Forelimb muscle (tissue), 1 donor: ENCODE results near the gene ADM2. TPM values are rescaled to one million over a fixed set of nuclear protein-coding genes. Genes with fewer than 3 reads are reported as not detected.

ENCODE experiments used
- DNase-seq: peaks from one replicate; pipeline ENCODE4 v3.0.0-alpha.2; 2013; ENCODE audit warnings: low read depth
- polyA plus RNA-seq: library from polyadenylated mRNA; unstranded; fragments of 120-200 nt; gene quantifications from one replicate; pipeline ENCODE4 v1.2.1, GENCODE V29; 2013; ENCODE audit not compliant: insufficient read length

ADM2 gene
- polyA plus RNA-seq, 1 donor: 0.30 TPM

DNA sequence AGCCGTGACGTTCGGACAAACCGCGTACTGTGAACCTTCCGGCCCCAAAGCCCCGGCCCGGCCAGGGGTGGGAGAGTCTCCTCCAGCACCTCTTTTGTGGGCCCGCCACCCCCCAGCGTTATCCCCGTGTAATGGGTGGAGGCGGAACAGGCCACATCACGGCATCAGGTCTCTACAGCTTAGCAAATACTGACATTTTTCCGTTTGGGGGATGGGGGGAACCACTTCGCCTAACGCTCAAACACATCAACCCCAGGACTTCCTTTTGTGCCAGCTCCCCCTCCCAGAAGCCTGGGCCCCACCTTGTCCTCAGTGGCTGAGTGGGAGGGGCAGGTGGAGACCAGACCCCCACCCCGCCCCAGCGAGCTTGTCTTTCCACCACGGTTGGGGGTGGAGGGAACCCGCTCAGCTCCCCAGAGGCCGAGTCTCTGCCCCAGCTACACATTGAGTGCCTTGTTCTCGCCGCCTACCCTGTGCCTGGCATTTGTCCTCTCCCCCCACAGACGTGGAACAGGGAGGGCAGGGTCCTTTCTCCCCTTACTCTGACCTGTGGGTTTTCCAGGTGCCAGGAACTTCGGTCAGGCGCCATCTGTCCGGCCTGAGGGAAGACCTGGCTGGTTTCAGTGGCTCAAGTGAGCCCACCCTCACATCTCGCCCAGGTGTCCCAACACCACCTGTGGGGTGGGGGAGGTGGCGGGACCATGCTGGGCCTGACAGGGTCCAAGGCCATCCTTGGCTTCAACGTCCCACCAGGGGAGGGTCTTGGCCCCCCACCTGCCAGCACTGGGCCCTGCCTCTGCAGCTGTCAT, 36.1 kb upstream of the ADM2 start:
- DNase-seq: no peak

DNA sequence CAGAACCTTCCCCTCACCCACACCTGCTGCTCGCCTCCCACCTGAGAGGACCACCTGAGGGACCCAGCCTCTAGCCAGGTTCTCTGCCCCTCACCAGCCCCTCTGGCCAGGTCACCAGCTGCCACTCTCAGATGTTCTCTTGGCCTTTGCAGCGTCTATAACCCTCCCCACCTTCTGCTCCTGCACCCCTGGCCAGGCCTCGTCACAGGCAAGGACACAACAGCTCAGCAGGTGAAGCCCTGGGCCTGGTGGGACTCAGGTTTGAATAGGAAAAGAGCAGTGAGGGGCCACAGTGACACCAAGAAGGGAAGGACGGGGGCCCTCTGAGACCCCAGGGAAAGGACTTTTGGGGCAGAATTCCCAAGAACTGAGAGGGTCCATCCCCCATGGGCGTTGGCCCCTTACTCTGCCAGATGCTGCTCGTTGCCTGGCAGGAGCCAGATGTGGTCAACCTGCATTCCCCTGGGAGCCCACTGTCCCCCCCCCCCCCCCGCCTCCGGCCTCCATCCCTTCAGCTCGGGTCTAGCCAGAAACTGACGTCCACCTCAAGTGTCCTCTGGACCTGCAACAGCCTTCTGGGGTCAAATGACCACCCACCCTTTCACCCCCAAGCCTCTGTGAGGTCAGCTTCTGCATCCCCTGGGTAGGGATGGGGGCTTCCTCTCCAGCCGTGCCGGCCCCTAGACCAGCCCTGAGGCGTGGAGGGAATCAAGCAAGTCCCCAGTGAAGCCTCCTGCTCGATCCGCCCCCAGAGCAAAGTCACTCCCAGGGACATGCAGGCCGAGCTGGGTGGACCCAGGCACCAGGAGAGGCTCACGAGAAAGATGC, 35.2 kb upstream of the ADM2 start:
- DNase-seq: no peak

DNA sequence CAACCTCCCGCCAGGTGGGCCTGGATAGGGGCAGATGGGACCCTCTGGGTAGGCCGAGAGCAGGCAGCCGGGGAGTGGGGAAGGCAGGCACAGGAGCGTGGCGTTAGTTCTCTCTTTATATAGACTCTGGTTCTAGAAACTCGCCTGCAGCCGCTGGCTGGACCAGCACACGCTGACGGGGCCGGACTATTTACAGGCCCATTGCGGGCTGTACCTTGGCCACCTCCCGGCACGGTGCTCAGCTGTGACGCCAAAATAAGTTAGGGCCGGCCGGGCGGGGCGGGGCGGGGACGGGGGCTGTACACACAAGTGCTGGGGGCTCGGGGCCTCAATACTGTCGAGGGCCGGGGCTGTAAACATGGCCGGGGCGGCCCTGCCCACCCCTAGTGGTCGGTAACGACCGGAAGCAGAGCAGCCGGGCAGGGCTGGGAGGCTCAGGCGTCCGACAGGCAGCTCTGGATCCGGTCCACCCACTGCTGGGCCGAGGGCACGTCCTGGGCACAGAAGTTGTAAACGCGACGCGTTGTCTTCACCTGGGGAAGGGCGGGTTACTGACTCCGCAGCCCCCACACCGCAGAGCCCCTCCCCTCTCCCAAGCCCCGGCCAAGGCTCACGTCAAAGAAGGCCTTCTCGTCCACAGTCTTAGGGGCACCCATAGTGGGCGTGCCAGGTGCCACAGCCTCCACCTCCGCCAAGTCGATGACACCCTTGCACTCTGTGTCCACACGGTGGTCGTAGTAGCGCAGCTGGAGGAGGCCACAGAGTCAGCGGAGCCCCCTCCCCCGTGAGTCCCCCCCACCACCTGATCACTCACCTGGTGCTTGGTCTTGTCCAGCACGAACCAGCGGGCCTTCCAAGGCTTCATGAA, 34.4 kb upstream of the ADM2 start:
- no peak for DNase-seq

DNA sequence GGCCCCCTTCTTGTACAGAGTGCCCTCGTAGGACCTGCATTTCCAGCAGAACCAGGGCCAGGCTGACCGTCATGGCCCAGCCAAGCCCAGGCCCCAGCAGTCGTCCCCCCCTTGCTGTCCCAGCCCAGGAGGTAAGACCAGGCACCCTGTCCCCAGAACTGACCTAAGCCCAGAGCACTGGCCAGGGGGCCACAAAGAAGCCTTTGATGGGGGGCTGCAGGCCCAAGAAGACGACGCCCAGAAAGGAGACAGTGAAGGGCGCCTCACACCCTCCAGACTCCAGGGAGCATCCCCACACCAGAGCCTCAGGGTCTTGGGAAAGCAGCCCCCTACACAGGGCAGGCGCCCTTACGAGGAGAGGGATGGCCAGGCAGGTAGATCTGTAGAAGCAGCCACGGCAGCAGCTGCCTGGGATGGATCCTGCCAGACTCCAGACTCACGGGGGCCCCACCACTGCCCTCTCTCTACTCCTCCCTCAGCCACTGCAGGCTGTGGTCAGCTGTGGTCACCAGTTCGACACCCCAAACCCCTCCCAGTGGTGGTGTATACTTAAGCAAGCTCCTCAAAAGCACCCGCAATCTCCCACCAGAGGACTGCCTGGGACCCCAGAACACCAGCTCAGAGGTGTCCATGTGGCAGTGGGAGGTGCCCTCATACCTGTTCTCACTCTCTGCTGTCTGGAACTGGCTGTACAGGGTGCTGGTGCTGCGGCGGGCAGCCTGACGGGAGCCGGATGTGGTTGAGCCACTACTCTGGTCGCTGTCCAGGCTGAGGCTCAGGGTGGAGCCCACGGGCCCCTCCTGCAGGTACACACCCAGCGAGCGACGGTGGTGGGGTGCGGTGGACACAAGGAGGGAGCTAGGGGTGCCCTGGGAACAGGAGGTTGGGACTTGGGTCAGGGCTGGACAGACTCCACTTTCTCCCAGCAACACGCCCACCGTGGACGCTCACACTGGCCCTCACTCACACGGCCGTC, 33.5 kb upstream of the ADM2 start:
- DNase-seq: no peak

DNA sequence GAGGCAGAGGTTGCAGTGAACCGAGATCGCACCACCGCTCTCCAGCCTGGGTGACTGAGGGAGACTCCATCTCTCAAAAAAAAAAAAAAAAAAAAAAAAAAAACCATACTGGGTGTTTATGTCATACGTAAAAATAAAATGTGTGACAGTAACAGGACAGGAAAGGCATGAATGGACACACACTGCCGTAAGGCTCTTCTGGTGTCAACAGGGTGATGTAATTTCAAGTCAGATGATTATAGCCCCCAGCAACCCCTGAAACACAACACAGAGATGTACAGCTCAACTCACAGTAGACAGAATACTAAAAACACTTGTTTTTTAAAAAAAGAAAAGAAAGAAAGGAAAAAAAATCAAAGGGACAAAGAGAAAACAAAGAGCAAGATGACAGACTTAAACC, 28.7 kb upstream of the ADM2 start:
- DNase-seq: no peak

DNA sequence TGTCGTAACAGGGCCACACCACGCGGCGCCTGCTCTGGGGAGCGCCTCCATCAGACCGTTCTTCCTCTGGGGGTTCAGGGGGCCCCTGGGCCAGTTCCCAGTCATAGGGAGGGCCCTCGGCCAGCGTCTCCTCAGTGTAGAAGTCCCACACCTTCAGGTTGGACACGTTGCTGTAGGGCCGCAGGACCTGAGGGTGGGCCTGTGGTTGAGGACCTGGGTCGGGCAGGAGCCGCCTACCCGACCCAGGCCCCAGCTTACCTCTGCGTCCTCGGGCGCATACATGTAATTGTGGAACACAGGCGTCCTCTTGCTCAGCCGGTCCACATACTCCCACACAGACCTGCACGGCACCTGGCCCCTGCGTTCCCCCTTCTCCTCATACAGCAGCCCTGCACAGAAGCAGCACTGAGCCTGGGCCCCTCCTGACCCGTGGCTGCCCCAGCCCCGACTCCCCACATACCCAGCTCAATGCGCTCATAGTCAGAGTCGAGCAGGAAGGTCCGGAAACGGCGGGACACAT, 26.7 kb upstream of the ADM2 start:
- DNase-seq: no peak

DNA sequence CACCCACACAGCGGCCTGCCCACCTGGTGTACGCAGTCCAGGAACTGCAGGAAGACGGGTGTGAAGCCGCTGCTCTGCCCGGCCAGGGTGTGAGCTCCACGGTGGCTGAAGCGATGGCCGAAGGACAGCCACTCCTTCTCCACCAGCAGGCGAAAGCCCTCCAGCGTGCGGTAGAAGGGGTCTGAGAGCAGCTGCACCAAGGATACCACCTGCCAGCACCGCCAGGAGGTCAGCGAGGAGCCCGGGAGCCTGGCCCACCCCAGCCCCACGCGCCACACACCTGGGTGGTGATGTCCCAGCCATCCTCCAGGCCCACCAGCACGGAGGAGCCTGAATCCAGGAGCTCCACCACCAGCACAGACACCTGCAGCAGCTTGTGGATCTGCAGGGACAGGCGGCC, 26.1 kb upstream of the ADM2 start:
- no peak for DNase-seq

DNA sequence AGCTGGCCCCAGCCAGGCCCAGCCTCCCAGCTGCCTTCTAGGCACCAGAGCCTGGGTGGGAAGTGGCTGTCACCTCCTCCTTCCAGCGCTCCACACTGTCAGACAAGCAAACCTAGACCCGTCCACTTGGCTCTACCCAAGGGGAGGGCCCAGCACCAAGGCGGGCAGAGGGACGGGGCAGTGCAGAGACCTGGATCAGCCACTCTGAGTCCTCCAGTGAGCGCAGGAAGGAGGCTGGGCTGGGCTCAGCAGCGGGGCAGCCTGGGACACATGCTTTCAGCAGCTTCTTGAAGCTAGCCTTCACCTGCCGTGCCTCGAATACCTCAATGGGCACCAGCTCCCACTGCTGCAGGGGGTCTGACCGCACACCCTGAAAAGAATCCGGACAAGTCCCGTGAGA, 25.3 kb upstream of the ADM2 start:
- DNase-seq: no peak

DNA sequence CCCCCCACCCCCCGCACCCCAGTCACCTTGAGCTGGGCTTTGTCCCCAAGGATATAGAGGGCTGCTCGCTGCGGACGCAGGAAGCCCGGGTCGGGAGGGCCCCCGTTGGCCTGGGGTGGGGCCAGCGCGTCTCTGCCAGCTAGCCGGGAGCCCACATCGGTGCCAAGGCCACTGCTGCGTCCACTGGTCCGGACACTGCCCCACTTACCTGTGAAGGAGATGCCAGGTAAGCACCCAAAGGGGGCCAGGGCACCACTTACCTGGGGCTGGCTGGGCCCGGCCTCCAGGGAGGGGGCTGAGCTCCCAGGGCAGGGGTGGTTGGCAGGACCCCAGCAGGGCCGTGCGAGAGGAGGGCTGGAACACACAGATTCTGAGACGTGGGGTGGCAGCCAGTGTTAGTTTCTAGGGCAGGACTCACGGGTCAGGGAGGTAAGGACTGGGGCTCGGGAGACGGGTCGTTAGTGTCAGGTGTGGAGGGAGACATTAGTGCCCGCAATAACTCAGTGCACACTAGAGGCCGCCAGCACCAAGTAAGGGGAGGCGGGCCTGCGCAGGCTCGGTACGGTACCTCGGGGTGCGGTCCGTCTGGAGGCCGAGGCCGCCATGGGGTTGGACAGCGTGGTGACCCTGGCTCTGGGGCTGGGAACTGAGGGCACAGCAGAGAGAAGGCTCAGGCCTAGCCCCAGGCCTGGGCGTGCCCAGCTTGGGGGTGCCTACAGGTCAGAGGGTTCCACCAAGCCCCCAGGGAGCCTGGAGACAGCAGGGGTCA, 24.7 kb upstream of the ADM2 start:
- no peak for DNase-seq

DNA sequence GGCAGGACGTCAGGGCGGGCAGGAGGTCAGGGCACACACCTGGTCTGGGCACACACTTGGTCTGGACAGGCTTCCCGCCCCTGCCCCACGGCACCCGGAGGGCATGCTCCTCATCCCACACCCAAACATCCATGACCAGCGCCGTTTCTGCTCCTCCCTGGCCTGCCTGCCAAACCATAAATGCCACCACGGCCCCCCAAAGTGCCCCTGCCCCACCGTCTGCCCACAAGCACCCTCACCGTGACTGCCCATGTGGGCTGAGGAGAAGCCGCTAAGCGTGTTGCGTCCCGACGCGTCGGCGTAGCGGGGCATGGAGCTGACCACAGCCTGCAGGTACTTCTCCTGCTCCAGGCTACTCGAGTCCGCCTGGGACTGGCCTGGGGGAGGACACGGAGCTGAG, 22.3 kb upstream of the ADM2 start:
- no peak for DNase-seq

DNA sequence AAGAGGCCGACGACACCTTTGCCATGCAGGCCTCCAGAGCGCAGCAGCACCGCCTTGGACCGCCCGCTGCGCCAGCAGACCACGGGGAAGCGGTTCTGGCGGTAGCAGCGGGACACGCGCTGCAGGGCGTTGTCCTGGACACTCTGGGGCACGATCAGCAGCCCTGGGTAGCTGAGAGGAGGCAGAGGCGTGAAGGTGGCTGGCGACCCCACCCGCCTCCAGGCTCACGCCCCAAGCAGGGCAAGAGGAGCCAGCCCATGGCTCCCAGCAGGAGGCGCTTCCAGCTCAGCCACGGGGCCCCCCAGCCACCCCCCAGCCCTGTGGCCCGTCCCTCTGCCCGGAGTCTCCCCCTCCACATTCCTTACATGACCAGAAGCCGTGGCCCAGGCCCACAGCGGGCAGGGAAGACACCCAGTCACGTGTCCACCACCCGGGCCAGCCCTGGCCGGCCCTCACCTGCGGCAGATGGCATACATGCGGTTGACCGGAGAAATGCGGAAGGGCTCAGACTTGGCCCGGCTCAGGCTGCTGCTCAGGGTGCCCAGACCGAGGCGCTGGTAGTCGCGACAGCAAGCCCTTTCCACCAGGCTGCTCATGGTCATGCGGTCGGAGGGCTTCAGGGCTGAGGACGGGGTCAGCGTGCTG, 21.7 kb upstream of the ADM2 start:
- no peak for DNase-seq

DNA sequence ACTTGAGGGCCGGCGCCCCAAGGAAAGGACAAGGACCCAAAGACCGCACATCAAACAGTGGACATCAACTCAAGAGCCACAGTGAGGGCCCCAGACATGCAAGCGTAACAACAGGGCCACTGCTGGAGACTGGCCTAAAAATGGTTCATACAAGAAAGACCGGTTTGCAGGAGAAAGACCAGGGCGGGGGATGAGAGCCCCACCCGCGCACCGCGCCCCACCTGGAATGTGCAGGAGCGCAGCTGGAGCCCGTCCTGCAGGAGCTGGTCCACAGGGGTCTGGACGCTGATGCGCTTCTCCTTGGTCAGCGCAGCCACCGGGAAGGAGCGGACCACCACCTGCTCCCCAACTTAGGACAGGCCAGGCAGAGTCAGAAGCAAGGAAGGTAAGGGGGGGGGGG, 20.4 kb upstream of the ADM2 start:
- DNase-seq: no peak

DNA sequence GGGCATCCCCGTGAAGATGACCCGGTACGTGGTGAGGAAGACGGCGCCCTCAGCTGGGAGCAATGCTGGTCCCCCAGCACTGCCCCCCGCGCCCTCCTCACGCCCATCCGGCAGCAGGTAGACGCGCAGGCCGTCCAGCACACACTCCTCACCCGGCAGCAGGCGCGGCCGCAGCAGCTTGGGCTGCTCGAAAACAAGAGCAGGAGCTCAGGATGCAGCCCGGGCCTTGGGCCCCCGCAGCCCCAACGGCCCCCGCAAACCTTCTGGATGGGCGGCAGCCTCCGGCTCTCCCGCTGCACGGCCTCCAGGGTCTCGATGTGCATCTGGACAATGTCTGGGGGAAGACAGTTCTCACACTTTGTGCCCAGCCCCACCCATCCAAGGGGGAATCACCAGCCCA, 19.8 kb upstream of the ADM2 start:
- DNase-seq: no peak

DNA sequence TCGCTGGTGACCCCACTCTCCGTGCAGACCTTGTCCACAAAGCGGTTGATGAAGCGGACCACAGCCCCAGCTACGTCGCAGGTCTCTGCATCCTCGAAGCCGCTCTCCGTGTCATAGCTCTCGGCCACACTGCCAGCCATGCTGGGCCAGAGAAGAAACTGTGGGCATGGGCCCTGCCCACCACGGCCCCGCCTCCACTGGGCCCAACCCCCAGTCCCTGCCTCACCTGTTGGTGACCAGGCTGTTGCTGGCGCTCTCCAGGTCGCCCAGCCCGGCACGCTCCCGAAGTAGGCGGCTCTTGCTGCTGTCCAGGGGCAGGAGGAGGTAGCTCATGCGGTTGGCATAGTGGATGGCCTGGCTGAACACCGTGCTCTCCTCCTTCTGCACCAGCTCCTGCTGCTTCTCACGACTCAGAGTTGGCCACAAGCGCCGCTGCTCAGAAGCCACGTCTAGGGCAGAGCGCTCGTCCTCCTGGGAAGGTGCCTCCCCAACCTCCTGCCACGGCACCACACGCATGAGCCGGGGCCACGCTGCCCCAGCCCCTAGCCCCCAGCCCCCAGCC, 19.3 kb upstream of the ADM2 start:
- no peak for DNase-seq

DNA sequence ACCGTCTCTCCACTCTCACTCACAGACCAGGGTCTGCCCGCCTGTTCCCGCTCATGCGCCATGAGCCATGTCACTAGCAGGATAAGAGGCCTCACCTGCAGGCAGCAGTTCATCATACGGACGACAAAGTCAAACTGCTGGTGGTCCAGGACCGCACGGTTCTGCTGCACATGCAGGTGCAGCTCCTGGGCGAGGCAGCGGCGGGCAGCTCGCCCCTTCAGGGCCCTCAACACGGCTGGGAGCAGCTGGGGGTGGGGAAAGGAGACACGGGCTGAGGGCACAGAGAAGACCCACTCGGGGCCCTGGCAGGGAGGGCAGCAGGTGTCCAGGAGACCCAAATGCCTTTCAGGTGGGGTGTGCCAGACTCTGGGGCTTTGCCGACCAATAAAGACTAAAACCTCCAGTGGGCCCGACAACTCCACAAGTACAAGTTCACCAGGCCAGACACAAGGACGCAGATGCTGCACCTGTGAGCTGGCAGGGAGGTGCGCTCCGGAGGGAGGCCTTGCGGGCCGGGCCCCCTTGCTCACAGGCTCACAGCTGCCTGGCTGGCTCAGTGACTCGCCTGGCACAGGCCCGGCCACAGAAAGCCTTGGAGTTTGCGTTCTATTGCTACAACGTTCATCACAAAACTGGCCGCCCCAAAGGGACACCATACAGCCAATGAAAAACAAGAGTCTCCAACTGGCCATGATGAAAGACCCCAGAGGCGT, 18.0 kb upstream of the ADM2 start:
- no peak for DNase-seq

DNA sequence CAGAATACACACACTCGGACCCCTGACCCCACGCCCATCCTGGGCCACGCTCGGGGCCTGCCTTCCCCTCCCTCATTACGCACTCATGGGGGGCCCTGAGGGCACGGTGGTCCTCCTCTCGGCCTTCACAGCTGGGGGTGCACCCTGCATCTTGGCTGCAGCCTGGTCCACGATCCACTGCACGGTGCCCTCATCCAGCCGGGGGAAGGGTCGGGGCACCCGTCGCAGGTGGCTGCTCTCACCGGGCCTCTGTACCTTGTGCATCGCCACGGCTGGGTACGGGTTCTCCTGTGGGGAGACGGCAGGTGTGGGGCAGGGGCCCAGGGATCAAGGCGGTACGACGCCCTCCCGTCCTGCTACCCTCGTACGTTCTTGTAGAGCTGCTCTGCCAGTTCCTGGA, 16.9 kb upstream of the ADM2 start:
- DNase-seq: no peak

DNA sequence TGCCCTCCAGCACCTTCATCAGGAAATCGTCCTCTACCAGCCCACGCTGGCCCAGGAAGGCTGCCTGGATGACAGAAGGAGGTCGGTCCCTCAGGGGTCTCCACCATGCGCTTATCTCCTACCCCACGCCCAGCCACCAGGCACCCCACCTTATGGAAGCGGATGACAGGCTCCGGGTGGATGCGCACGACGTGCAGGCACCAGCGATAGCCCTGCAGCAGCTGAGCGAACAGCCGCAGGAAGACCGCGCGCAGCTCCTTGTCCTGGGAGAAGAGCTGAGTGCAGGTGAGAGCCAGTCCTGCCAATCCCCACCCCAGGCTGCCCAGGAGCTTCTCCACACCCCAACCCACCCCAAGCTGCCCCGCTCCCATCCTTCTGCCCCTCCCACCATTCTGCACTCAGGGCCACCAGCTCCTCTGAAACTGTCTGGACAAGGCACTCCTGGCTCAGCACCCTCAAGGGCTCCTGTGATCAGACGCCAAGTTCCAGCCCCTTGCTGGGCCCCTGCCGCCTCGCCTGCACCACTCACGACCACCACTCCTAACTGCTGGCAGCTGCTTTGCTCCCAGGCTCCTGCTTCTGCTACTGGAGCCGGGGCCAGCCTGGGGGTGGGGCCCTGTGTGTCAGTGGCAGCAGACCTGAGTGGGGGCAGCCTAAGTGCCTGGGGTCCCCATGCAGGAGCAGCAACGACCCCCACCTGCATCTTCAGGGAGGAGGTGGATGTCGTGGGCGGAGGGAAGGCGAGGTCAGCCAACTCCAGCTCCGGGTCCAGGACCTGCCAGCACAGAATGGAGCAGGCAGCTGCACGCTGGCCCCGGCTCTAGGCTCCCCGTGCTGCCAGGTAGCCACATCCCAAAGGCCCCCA, 16.0 kb upstream of the ADM2 start:
- no peak for DNase-seq

DNA sequence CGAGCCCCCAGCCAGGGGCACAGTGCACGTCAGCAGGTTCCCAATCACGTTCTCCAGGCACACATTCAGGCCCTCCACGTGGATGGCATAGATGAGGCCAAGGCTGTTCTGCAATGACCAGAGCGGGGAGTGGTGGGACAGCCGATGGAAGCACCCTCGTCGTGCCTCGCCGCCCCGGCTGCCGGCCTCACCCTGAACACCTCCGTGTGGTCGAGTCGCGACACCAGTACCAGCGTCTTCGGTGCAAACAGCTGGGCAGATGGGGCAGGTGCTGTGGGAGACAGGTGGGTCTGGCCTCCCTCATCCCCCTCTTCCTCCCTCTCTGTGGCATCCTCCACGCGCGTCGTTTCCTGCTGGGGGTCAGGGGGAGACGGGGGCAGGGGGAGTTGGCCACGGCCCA, 14.0 kb upstream of the ADM2 start:
- no peak for DNase-seq
